Endothelial cell of umbilical vein (primary cell): ENCODE data around the gene SPINDOC. TPM values are rescaled to one million over a fixed set of nuclear protein-coding genes. Genes with fewer than 3 reads are reported as not detected.

Source experiments
- BruUV-seq: library from RNA; stranded (reverse); fragments of 400-500 nt; replicated peaks from 2 replicates; lab custom pipeline; 2021; lab: Mats Ljungman, UMichigan
- CTCF ChIA-PET: fragments of 300-600, 350-600 bp; sonication (Branson Sonifier 250); formaldehyde crosslinking; loops from one replicate; lab custom pipeline; 2021; ENCODE audit warnings: antibody characterized with exemption, inconsistent platforms; lab: Charles Lee
- POLR2A ChIA-PET: fragments of 300-600, 350-600 bp; sonication (Branson Sonifier 250); formaldehyde crosslinking; loops from one replicate; lab custom pipeline; 2021; ENCODE audit warnings: antibody characterized with exemption, inconsistent platforms; lab: Charles Lee
- DNase-seq: peaks from one replicate; pipeline ENCODE4 v3.0.0-alpha.2; 2011; ENCODE audit warnings: low read depth, low spot score
- FAIRE-seq: peaks from 2 replicates; lab custom pipeline; 2011; peaks lifted over from hg19 to GRCh38; lab: Jason Lieb, UNC
- H2AFZ ChIP-seq: 2 replicates; pipeline ENCODE4 v1.6.0; 2012; ENCODE audit warnings: low read depth, low read length, control low read depth, inconsistent platforms
- H3K27ac ChIP-seq: 2 replicates; pipeline ENCODE4 v1.5.1; 2011; ENCODE audit warnings: low read depth, mild to moderate bottlenecking, control low read depth, low read length, moderate library complexity; ENCODE audit not compliant: insufficient read depth
- H3K27me3 ChIP-seq, 2 experiments: 2 replicates each; pipeline versions ENCODE4 v1.6.0 to v1.6.1; 2011; ENCODE audit warnings: low read length in 2 of 2, mixed read lengths in 1 of 2; ENCODE audit not compliant: control insufficient read depth in 2 of 2, insufficient read depth in 2 of 2
- H3K36me3 ChIP-seq, 2 experiments: 2 replicates in 1 of 2; 3 replicates in 1 of 2; pipeline ENCODE4 v1.5.1; 2011; ENCODE audit warnings: low read length in 2 of 2, mild to moderate bottlenecking in 1 of 2, moderate library complexity in 1 of 2; ENCODE audit not compliant: control insufficient read depth in 2 of 2, insufficient read depth in 2 of 2; ENCODE audit errors: extremely low read depth in 1 of 2
- H3K4me1 ChIP-seq: 3 replicates; pipeline ENCODE4 v1.5.1; 2011; ENCODE audit warnings: mild to moderate bottlenecking, low read length; ENCODE audit not compliant: control insufficient read depth, insufficient read depth; ENCODE audit errors: extremely low read depth
- H3K4me2 ChIP-seq: 2 replicates; pipeline ENCODE4 v1.6.1; 2011; ENCODE audit warnings: low read length, control low read depth, mixed read lengths; ENCODE audit not compliant: insufficient read depth
- H3K4me3 ChIP-seq, 3 experiments: fragments of 200-600 bp in 1 of 3; sonication (generic), shearing (Covaris generic) in 1 of 3; replicated peaks in 1 of 3; 2 replicates each; pipeline ENCODE4 v1.5.1; 2011 to 2016; ENCODE audit warnings: control low read depth in 3 of 3, low read length in 3 of 3, mild to moderate bottlenecking in 2 of 3, inconsistent platforms in 1 of 3, low read depth in 1 of 3, moderate library complexity in 1 of 3; ENCODE audit not compliant: insufficient read depth in 1 of 3
- H3K79me2 ChIP-seq: 2 replicates; pipeline ENCODE4 v1.6.0; 2012; ENCODE audit warnings: low read length, inconsistent platforms; ENCODE audit not compliant: control insufficient read depth, insufficient read depth
- H3K9ac ChIP-seq: replicated peaks from 2 replicates; pipeline ENCODE3; 2011; ENCODE audit warnings: low read length, control low read depth; ENCODE audit not compliant: insufficient read depth; ENCODE audit errors: extremely low read depth
- H3K9me1 ChIP-seq: replicated peaks from 3 replicates; pipeline ENCODE4 v1.6.0; 2011; ENCODE audit warnings: mild to moderate bottlenecking, low read length; ENCODE audit not compliant: control insufficient read depth, insufficient read depth; ENCODE audit errors: extremely low read depth
- H3K9me3 ChIP-seq: replicated peaks from 2 replicates; pipeline ENCODE4 v1.5.1; 2012; ENCODE audit warnings: low read length, inconsistent platforms; ENCODE audit not compliant: control insufficient read depth, insufficient read depth
- H4K20me1 ChIP-seq: replicated peaks from 2 replicates; pipeline ENCODE3; 2011; ENCODE audit warnings: mild to moderate bottlenecking, low read length; ENCODE audit not compliant: control insufficient read depth, insufficient read depth; ENCODE audit errors: extremely low read depth
- JUN ChIP-seq: IDR thresholded peaks from 2 replicates; pipeline ENCODE4 v1.6.1; 2011; ENCODE audit warnings: borderline replicate concordance, low read depth; ENCODE audit not compliant: insufficient read length, insufficient read depth
- MYC ChIP-seq: IDR thresholded peaks from one replicate; pipeline ENCODE4 v1.6.1; 2011; ENCODE audit warnings: mild to moderate bottlenecking, low read depth, low read length
- POLR2A ChIP-seq: IDR thresholded peaks from 2 replicates; pipeline ENCODE4 v1.6.1; 2012; ENCODE audit warnings: low read depth, mild to moderate bottlenecking, control low read depth, low read length
- POLR2AphosphoS5 ChIP-seq: IDR thresholded peaks from 2 replicates; pipeline ENCODE4 v1.6.1; 2012; ENCODE audit warnings: low read depth, mild to moderate bottlenecking, control low read depth, low read length, moderate library complexity; ENCODE audit not compliant: insufficient read depth
- dilution Hi-C: fragments of 300-500 bp; cut with MboI; formaldehyde crosslinking; loops from one replicate; pipeline ENCODE4 v1.15.0; 2019; ENCODE audit warnings: low sequenced_read_pairs; ENCODE audit not compliant: extremely low pct_ligation_motif_present
- intact Hi-C: fragments of 100-400 bp; cut with micrococcal nuclease; formaldehyde crosslinking; loops from one replicate; pipeline ENCODE4 v1.10.0; 2022
- polyA plus RNA-seq, 4 experiments: library from polyadenylated mRNA; depleted of rRNA in 3 of 4; stranded (reverse) in 3 of 4; unstranded in 1 of 4; fragments of >200 nt; gene quantifications; 2 replicates each; pipeline versions ENCODE4 v1.2.1 to v1.2.3, GENCODE V29; 2011 to 2012; ENCODE audit warnings: missing spikeins in 1 of 4
- total RNA-seq: library from RNA; stranded (reverse); gene quantifications from 2 replicates; pipeline ENCODE4 v1.2.3, GENCODE V29; 2021

The SPINDOC gene
- total and polyA plus RNA-seq, 2 donors (not counting 3 experiments of a cell fraction or from before 2014, with no cell fraction given): 29.4 to 54.5 TPM

DNA sequence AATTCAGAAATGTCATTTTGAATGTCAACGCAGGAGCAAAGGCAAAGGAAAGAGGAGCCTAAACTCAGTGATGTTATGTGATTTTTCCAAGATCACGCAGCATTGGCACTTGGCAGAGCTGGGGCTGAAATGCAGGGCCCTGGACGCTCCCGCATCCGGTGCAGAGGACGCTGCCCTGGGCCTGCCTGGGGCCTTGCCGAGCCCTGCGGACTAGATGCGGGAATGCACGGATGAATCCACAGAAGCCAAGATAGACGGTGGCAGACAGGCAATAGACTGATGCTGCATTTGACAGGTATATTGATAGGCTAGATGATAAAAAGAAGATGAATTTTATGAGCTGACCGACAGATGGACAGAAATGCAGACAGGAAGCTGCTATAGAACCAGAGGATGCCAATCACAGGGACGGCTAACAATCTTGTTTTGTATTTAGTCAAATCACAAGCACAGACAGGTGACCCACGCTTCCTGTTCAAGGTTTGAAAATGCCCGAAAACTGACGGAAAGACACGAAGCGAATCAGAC, 25.0 kb downstream of the SPINDOC start:
- Histone ChIP-seq H3K27ac (peak overlapping the region; percentile 61), H3K4me1 (peaks cover 26% of the 10 kb centered on the region), H2AFZ (peak overlapping the region; percentile 49), H3K4me2 (peak overlapping the region; percentile 68), H3K4me3 (peak overlapping the region in 2 of 3 experiments; percentile 3 to 26), H4K20me1 (peaks cover 3% of the 10 kb centered on the region), H3K9ac (peak overlapping the region; percentile 65), H3K36me3 (no peaks in the 10 kb centered on the region), H3K9me1 (no peaks in the 10 kb centered on the region), H3K79me2 (peaks cover 40% of the 10 kb centered on the region), H3K27me3 (no peaks in the 10 kb centered on the region), H3K9me3 (no peaks in the 10 kb centered on the region)
- DNase-seq (no peak), FAIRE-seq (no peak)
- CTCF ChIA-PET: interaction anchor here (0.6 to 16.7 kb wide), 31 partner anchors 8 to 932 kb away, joined by 3 to 264 read pairs (median 5); partner anchors contain the start of genes COX8A, OTUB1, RCOR2 and ZFTA
- intact Hi-C loops (loop anchor here (1.0 to 5.0 kb wide), 5 partner anchors 25 to 1086 kb away; partner anchors contain the start of genes CATSPERZ, NAA40, SPINDOC and ZBTB3), dilution Hi-C loops (no loop called here)
- POLR2A ChIA-PET: interaction anchor here (0.5 to 1.2 kb wide), 6 partner anchors 9 to 346 kb away, joined by 3 to 6 read pairs (median 3); partner anchors contain the start of genes NAA40 and ZFTA
- TF ChIP-seq JUN: no peak
- TF ChIP-seq POLR2A: peak; percentile 12
- no TSS peak for BruUV-seq

DNA sequence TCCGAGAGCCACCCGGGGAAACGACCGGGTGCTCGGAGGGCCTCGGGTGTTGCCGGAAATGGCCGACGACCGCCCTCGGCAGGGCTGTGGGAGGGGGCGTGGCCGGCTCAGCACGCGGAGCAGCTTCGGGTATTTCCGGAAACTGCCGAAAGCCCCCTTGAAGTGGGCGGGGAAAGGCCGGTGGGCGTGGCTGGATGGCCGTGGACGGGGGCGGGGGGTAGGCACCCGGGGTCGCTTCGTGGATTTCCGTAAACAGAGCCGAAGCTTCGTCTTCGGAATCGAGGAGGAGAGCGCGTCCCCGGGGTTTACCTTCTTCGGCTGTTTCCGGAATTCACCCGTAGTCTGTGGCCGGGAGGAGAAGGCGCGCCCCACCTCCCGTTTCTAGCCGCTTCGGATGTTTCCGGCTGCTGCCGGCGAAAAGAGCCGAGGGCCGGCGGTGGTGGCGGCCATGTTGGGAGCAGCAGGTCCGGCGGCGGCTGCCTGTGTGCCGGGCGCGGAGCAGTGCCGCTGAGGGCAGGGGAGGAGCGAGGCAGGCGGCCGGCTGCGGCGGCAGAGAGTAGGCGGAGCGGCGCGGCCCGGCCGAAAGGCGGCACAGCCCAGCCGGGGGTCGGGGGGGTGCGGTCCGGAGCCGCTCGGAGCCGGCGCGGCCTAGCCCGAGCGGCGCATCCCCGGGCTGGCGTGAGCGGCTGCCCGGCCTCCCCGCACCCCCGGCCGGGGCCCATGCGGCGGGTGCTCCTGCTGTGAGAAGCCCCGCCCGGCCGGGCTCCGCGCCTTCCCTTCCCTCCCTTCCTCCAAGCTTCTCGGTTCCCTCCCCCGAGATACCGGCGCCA, 25.6 kb downstream of the SPINDOC start, which contains the start of gene MARK2:
Gene MARK2 (plus strand): TSS at position 433 of the 830 bp plus-strand sequence. CDS start 397 bp downstream, at position 830.
- POLR2A ChIA-PET: interaction anchor here (0.5 to 1.2 kb wide), 6 partner anchors 8 to 345 kb away, joined by 3 to 6 read pairs (median 3); partner anchors contain the start of gene ZFTA
- peak; percentile 100 for FAIRE-seq
- intact Hi-C loops: loop anchor here (1.0 to 5.0 kb wide), 5 partner anchors 26 to 1087 kb away; partner anchors contain the start of genes CATSPERZ, NAA40, SPINDOC and ZBTB3

More for the DNA sequence above, 25.6 kb downstream of the SPINDOC start, which contains the start of gene MARK2:
- peak; percentile 96 for DNase-seq
- Histone ChIP-seq H3K4me1 (peaks cover 26% of the 10 kb centered on the region), H3K4me2 (peak within 1 kb of the TSS; percentile 81), H3K36me3 (no peaks in the 10 kb centered on the region), H3K9me3 (no peaks in the 10 kb centered on the region), H3K4me3 (peak within 1 kb of the TSS; percentile 70 to 87 (median 85)), H3K9me1 (no peaks in the 10 kb centered on the region), H3K79me2 (peaks cover 45% of the 10 kb centered on the region), H2AFZ (peak within 1 kb of the TSS; percentile 49), H3K27me3 (no peaks in the 10 kb centered on the region), H3K9ac (peak within 1 kb of the TSS; percentile 88), H4K20me1 (peaks cover 3% of the 10 kb centered on the region), H3K27ac (peak within 1 kb of the TSS; percentile 61)
- dilution Hi-C loops: no loop called here
- TF ChIP-seq POLR2A: peak; percentile 72
- TF ChIP-seq POLR2AphosphoS5: peak; percentile 83
- TF ChIP-seq MYC: no peak
- no TSS peak for BruUV-seq
- CTCF ChIA-PET: interaction anchor here (0.6 to 16.7 kb wide), 32 partner anchors 9 to 933 kb away, joined by 3 to 264 read pairs (median 5); partner anchors contain the start of genes COX8A, OTUB1, RCOR2 and ZFTA
